ENCODE measurements around the gene COBL.
A peak's percentile ranks its signal among the peaks of the same experiment; 100 is the strongest.

The COBL gene

GRCh38 chr7:51071427-51071826, 245.2 kb downstream of the COBL start:
- no peak for DNase-seq

GRCh38 chr7:51070151-51070550, 246.5 kb downstream of the COBL start:
- no peak for DNase-seq

- DNase-seq, result no peak
These were observed 247.1 kb downstream of the COBL start for GRCh38 chr7:51069411-51070083.

- no peak for DNase-seq
These were observed 248.2 kb downstream of the COBL start for GRCh38 chr7:51068401-51068800.

- peak; percentile 50 for DNase-seq
These were observed 248.9 kb downstream of the COBL start for GRCh38 chr7:51067757-51068156.

- no peak for DNase-seq
These were observed 249.4 kb downstream of the COBL start for GRCh38 chr7:51067258-51067657.

- DNase-seq, result no peak
These were observed 250.2 kb downstream of the COBL start for GRCh38 chr7:51066405-51066882.

GRCh38 chr7:51065766-51066165, 250.8 kb downstream of the COBL start:
- no peak for DNase-seq

GRCh38 chr7:51064688-51065087, 251.9 kb downstream of the COBL start:
- DNase-seq, result no peak

GRCh38 chr7:51062222-51062987, 254.2 kb downstream of the COBL start:
- no peak for DNase-seq

GRCh38 chr7:51060536-51060935, 256.1 kb downstream of the COBL start:
- no peak for DNase-seq

GRCh38 chr7:51059504-51060142, 257.0 kb downstream of the COBL start:
- no peak for DNase-seq

- no peak for DNase-seq
These were observed 257.8 kb downstream of the COBL start for GRCh38 chr7:51058764-51059163.

GRCh38 chr7:51055039-51055840, 261.4 kb downstream of the COBL start:
- DNase-seq, result no peak

- DNase-seq, result no peak
These were observed 262.4 kb downstream of the COBL start for GRCh38 chr7:51054231-51054630.

- DNase-seq, result no peak
These were observed 263.3 kb downstream of the COBL start for GRCh38 chr7:51053160-51053925.

- DNase-seq, result no peak
These were observed 270.1 kb downstream of the COBL start for GRCh38 chr7:51046482-51046881.

GRCh38 chr7:51046103-51046466, 270.5 kb downstream of the COBL start:
- DNase-seq, result no peak

- DNase-seq, result no peak
These were observed 271.1 kb downstream of the COBL start for GRCh38 chr7:51045319-51046102.

- no peak for DNase-seq
These were observed 273.1 kb downstream of the COBL start for GRCh38 chr7:51043461-51043860.

GRCh38 chr7:51040787-51041186, 275.8 kb downstream of the COBL start:
- no peak for DNase-seq

- DNase-seq, result no peak
These were observed 278.0 kb downstream of the COBL start for GRCh38 chr7:51038573-51038972.

Data from NCI-H1092 treated with DMSO at 0.1 percent for 48 hours (cell line).